ENCODE results near the gene COG8.

DNA sequence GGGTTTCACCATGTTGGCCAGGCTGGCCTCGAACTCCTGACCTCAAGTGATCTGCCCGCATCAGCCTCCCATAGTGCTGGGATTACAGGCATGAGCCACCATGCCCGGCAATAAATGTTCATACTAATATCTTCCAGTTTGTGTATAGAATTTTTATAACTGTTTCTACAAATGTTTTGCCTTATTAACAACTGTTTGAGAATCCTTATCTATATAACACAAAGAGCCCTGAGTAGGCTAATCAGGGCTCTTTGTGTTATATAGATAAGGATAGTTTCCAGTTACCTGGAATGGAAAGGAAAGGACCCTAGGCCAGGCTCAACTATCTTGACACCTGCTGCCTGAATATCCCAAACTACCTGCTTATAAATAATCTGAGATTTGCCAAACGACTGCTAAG, 29.5 kb upstream of the COG8 start:
- no peak for TF ChIP-seq CTCF (conservative IDR thresholded peaks at IDR 0.05; ENCODE audit: low read depth in 2 of 2)
- TF ChIP-seq, protein P1, sequence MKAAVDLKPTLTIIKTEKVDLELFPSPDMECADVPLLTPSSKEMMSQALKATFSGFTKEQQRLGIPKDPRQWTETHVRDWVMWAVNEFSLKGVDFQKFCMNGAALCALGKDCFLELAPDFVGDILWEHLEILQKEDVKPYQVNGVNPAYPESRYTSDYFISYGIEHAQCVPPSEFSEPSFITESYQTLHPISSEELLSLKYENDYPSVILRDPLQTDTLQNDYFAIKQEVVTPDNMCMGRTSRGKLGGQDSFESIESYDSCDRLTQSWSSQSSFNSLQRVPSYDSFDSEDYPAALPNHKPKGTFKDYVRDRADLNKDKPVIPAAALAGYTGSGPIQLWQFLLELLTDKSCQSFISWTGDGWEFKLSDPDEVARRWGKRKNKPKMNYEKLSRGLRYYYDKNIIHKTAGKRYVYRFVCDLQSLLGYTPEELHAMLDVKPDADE (IDR thresholded peaks at IDR 0.05) = no peak
- no peak for TF ChIP-seq EZH2phosphoT487 (IDR thresholded peaks at IDR 0.05; ENCODE audit: unreplicated experiment)
- TF ChIP-seq, protein P2, sequence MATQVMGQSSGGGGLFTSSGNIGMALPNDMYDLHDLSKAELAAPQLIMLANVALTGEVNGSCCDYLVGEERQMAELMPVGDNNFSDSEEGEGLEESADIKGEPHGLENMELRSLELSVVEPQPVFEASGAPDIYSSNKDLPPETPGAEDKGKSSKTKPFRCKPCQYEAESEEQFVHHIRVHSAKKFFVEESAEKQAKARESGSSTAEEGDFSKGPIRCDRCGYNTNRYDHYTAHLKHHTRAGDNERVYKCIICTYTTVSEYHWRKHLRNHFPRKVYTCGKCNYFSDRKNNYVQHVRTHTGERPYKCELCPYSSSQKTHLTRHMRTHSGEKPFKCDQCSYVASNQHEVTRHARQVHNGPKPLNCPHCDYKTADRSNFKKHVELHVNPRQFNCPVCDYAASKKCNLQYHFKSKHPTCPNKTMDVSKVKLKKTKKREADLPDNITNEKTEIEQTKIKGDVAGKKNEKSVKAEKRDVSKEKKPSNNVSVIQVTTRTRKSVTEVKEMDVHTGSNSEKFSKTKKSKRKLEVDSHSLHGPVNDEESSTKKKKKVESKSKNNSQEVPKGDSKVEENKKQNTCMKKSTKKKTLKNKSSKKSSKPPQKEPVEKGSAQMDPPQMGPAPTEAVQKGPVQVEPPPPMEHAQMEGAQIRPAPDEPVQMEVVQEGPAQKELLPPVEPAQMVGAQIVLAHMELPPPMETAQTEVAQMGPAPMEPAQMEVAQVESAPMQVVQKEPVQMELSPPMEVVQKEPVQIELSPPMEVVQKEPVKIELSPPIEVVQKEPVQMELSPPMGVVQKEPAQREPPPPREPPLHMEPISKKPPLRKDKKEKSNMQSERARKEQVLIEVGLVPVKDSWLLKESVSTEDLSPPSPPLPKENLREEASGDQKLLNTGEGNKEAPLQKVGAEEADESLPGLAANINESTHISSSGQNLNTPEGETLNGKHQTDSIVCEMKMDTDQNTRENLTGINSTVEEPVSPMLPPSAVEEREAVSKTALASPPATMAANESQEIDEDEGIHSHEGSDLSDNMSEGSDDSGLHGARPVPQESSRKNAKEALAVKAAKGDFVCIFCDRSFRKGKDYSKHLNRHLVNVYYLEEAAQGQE (IDR thresholded peaks at IDR 0.05; ENCODE audit: unreplicated experiment) = no peak
- TF ChIP-seq EZH2 (IDR thresholded peaks at IDR 0.05; ENCODE audit: low read depth, unreplicated experiment) = no peak
- no peak for TF ChIP-seq ZNF462 (CRISPR knock-in tag; IDR thresholded peaks at IDR 0.05)

Data from GM23338 (cell line).